GM23248 (cell line): ENCODE results near the gene HDAC9. TPM values are rescaled to one million over a fixed set of nuclear protein-coding genes. Genes with fewer than 3 reads are reported as not detected.

Experiments used
- DNase-seq: peaks from one replicate; pipeline ENCODE4 v3.0.0-alpha.2; 2015
- H2AFZ ChIP-seq: fragments of 200-600 bp; sonication (generic); 2 replicates; pipeline ENCODE4 v1.6.1; 2016; ENCODE audit warnings: antibody characterized with exemption
- H3F3A ChIP-seq: fragments of 200-600 bp; sonication (generic); 2 replicates; pipeline ENCODE4 v1.6.1; 2016; ENCODE audit warnings: mild to moderate bottlenecking, antibody characterized with exemption, mixed run types; ENCODE audit not compliant: insufficient read depth
- H3K27ac ChIP-seq: fragments of 200-600 bp; sonication (generic); 2 replicates; pipeline ENCODE4 v1.5.1; 2016; ENCODE audit warnings: mild to moderate bottlenecking
- H3K27me3 ChIP-seq: fragments of 200-600 bp; sonication (generic); replicated peaks from 2 replicates; pipeline ENCODE4 v1.6.1; 2016; ENCODE audit warnings: mild to moderate bottlenecking; ENCODE audit not compliant: insufficient read depth
- H3K36me3 ChIP-seq: fragments of 200-600 bp; sonication (generic); 2 replicates; pipeline ENCODE4 v1.6.1; 2016; ENCODE audit warnings: low read depth, mild to moderate bottlenecking
- H3K4me1 ChIP-seq: fragments of 200-600 bp; sonication (generic); 2 replicates; pipeline ENCODE4 v1.6.1; 2016; ENCODE audit warnings: mild to moderate bottlenecking; ENCODE audit not compliant: insufficient read depth
- H3K4me2 ChIP-seq: fragments of 200-600 bp; sonication (generic); one replicate; pipeline ENCODE4 v1.6.1; 2016; ENCODE audit warnings: mild to moderate bottlenecking; ENCODE audit not compliant: unreplicated experiment
- H3K4me3 ChIP-seq: fragments of 200-600 bp; sonication (generic); 2 replicates; pipeline ENCODE4 v1.5.1; 2016; ENCODE audit warnings: mild to moderate bottlenecking
- H3K79me2 ChIP-seq: fragments of 200-600 bp; sonication (generic); 2 replicates; pipeline ENCODE4 v1.6.1; 2016; ENCODE audit warnings: mild to moderate bottlenecking; ENCODE audit not compliant: insufficient read depth
- H3K9ac ChIP-seq: fragments of 200-600 bp; sonication (generic); 2 replicates; pipeline ENCODE4 v1.6.1; 2016; ENCODE audit warnings: mild to moderate bottlenecking
- H3K9me2 ChIP-seq: fragments of 200-600 bp; sonication (generic); 2 replicates; pipeline ENCODE4 v1.6.1; 2016; ENCODE audit warnings: mixed run types, mild to moderate bottlenecking, moderate library complexity; ENCODE audit not compliant: insufficient read depth
- H3K9me3 ChIP-seq: fragments of 200-600 bp; sonication (generic); one replicate; pipeline ENCODE4 v1.6.1; 2017; ENCODE audit warnings: low read depth
- H4K20me1 ChIP-seq: fragments of 200-600 bp; sonication (generic); 2 replicates; pipeline ENCODE4 v1.6.0; 2016; ENCODE audit not compliant: insufficient read depth
- EZH2 ChIP-seq: fragments of 200-600 bp; sonication (generic); IDR thresholded peaks from 2 replicates; pipeline ENCODE4 v1.6.1; 2018; ENCODE audit warnings: antibody characterized with exemption, mild to moderate bottlenecking; ENCODE audit not compliant: insufficient read depth, poor library complexity, severe bottlenecking
- EZH2phosphoT487 ChIP-seq: fragments of 200-600 bp; sonication (generic); IDR thresholded peaks from 2 replicates; pipeline ENCODE4 v1.6.1; 2018; ENCODE audit warnings: antibody characterized with exemption, moderate library complexity, mild to moderate bottlenecking, low read depth; ENCODE audit not compliant: insufficient read depth
- WGBS, 2 experiments: methylation state at CpG; one replicate each; pipeline ENCODE4 v1.1.6; 2015 to 2017; ENCODE audit warnings: low lambda C conversion rate in 2 of 2, low coverage in 1 of 2; ENCODE audit errors: missing lambda C conversion rate in 2 of 2; 5-methylcytosine and 5-hydroxymethylcytosine counted together
- in situ Hi-C: fragments of 300-500 bp; cut with MboI; formaldehyde crosslinking; loops from 2 replicates; pipeline ENCODE4 v1.15.0; 2020
- polyA plus RNA-seq: library from polyadenylated mRNA; unstranded; fragments of >200 nt; fragmentation: Nextera tagmentation; extraction: Ambion mirVana; gene quantifications from 2 replicates; pipeline ENCODE4 v1.2.1, GENCODE V29; 2016
- total RNA-seq: library from RNA; depleted of rRNA; stranded (reverse); fragments of >200 nt; shearing (Covaris generic); gene quantifications from 2 replicates; pipeline ENCODE4 v1.2.3, GENCODE V29; 2014

Gene HDAC9
- total and polyA plus RNA-seq, 2 experiments from 2014 or later = 1.6 to 2.1 TPM

GRCh38 chr7:18572154-18572553, 76.6 kb downstream of the HDAC9 start:
- in situ Hi-C loops = loop anchor here (25.0 kb wide), 2 partner anchors 610 to 885 kb away; no protein-coding TSS in a partner anchor
- H3K27ac ChIP-seq = no peak overlapping the region
- no peak for DNase-seq
- H3K9me3 ChIP-seq = no peaks in the 10 kb centered on the region
- H3K4me3 ChIP-seq = no peak overlapping the region
- no peak overlapping the region for H3K4me2 ChIP-seq
- H3K9me2 ChIP-seq = no peaks in the 10 kb centered on the region
- no peaks in the 10 kb centered on the region for H3K36me3 ChIP-seq
- no peaks in the 10 kb centered on the region for H3K4me1 ChIP-seq
- H3K27me3 ChIP-seq = no peaks in the 10 kb centered on the region
- H3K9ac ChIP-seq = no peak overlapping the region
- no peaks in the 10 kb centered on the region for H4K20me1 ChIP-seq
- H2AFZ ChIP-seq = no peak overlapping the region
- no peaks in the 10 kb centered on the region for H3K79me2 ChIP-seq
- WGBS, 2 experiments = 88 to 92% methylated on average over 4 of the region's 4 CpGs
- no peak for TF ChIP-seq EZH2
- TF ChIP-seq EZH2phosphoT487 = no peak
- H3F3A ChIP-seq = no peaks in the 10 kb centered on the region

DNA sequence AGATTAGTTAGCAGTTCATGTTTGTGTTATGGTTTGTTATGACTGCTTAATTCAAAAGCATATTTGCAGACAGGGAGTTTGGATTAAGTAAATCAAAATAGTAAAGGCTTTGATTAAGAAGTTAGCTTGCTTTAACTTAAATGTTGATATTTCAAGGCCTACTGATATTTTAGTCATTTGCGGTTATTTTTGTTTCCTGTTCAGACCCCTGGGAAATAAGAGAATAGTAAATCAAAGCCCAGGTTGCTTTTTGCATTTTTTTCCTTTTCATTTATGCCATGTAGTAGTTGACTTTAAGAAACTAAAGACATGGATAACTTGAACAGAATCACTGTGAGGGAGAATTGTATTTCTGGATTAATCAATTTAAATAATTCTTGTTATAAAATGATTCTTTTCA, 77.3 kb downstream of the HDAC9 start:
- in situ Hi-C loops = loop anchor here (25.0 kb wide), 2 partner anchors 611 to 886 kb away; no protein-coding TSS in a partner anchor
- 93 to 100% methylated on average over 1 of the region's 1 CpG for WGBS, 2 experiments

DNA sequence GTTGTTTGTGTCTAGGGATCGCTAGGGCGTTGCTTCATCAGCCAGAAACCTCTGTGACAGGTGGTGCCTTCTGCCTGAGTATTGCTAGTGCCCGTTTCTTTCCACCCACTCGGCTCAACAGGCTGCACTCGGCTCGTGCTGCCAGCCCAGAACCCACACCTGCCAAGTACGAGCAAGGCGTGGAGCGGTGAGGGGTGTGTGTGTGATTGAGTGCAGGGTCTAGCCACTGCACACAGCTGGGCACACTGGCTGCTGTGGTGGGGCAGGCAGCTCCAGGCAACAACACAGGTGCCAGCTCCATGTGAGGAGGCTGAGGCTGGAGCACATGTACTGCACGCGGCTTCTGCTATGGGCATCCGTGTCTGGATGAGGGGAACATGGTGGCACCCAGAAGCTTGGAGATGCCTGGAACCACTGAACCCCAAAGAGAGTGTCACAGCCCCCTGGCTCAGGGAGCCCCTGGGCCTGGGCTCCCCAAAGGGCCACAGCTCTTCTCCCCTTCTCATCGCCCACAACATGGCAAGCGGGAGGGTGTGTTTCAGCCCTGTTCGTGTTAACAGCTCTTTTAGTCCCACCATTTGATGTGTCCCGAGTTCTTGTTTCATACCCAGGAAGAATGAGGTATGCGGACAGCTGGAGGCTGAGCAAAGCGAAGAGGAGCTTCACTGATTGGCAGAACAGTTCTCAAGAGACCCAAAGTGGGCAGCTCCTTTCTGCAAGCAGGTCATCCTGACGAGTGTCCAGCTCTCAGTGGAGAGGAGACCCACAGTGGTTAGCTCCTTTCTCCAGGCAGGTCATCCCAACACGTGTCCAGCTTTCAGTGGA, 78.1 kb downstream of the HDAC9 start:
- Histone ChIP-seq H3K4me2 (no peak overlapping the region), H3K9me2 (no peaks in the 10 kb centered on the region), H3K4me3 (no peak overlapping the region), H3K27ac (no peak overlapping the region), H3K9me3 (no peaks in the 10 kb centered on the region), H2AFZ (no peak overlapping the region), H3K27me3 (no peaks in the 10 kb centered on the region), H3K9ac (no peak overlapping the region), H3K4me1 (no peaks in the 10 kb centered on the region), H3K36me3 (no peaks in the 10 kb centered on the region), H3F3A (no peaks in the 10 kb centered on the region), H3K79me2 (no peaks in the 10 kb centered on the region), H4K20me1 (no peaks in the 10 kb centered on the region)
- TF ChIP-seq EZH2phosphoT487 (no peak), EZH2 (no peak)
- in situ Hi-C loops = loop anchor here (25.0 kb wide), 2 partner anchors 611 to 886 kb away; no protein-coding TSS in a partner anchor
- DNase-seq = no peak
- 91 to 96% methylated on average over 20 of the region's 20 CpGs for WGBS, 2 experiments

More for the DNA sequence above, 77.3 kb downstream of the HDAC9 start:
- Histone ChIP-seq H3K27me3 (no peaks in the 10 kb centered on the region), H4K20me1 (no peaks in the 10 kb centered on the region), H3K79me2 (no peaks in the 10 kb centered on the region), H3K36me3 (no peaks in the 10 kb centered on the region), H3K9ac (no peak overlapping the region), H2AFZ (no peak overlapping the region), H3F3A (no peaks in the 10 kb centered on the region), H3K9me2 (no peaks in the 10 kb centered on the region), H3K4me2 (no peak overlapping the region), H3K27ac (no peak overlapping the region), H3K9me3 (no peaks in the 10 kb centered on the region), H3K4me3 (no peak overlapping the region), H3K4me1 (no peaks in the 10 kb centered on the region)
- TF ChIP-seq EZH2 = no peak
- no peak for TF ChIP-seq EZH2phosphoT487
- no peak for DNase-seq

- no peaks in the 10 kb centered on the region for H3K4me1 ChIP-seq
- H3K9me2 ChIP-seq = no peaks in the 10 kb centered on the region
- H3K9me3 ChIP-seq = no peaks in the 10 kb centered on the region
- TF ChIP-seq EZH2phosphoT487 (no peak), EZH2 (no peak)
- H3K4me3 ChIP-seq = no peak overlapping the region
- no peak overlapping the region for H3K27ac ChIP-seq
- H3K4me2 ChIP-seq = no peak overlapping the region
- DNase-seq = no peak
- WGBS, 2 experiments = 85 to 93% methylated on average over 7 of the region's 7 CpGs
- H2AFZ ChIP-seq = no peak overlapping the region
- H4K20me1 ChIP-seq = no peaks in the 10 kb centered on the region
- no peaks in the 10 kb centered on the region for H3K27me3 ChIP-seq
- in situ Hi-C loops = loop anchor here (25.0 kb wide), 2 partner anchors 612 to 887 kb away; no protein-coding TSS in a partner anchor
- no peaks in the 10 kb centered on the region for H3K79me2 ChIP-seq
- H3K9ac ChIP-seq = no peak overlapping the region
- H3K36me3 ChIP-seq = no peaks in the 10 kb centered on the region
- H3F3A ChIP-seq = no peaks in the 10 kb centered on the region
Observed at GRCh38 chr7:18574235-18574540, 78.6 kb downstream of the HDAC9 start.
